MM.1S (cell line): ENCODE data around the gene ATG16L2.

ENCODE experiments used
- DNase-seq: peaks from one replicate; pipeline ENCODE4 v3.0.0-alpha.2; 2015
- H2AFZ ChIP-seq: fragments of 300-600 bp; sonication (generic); 2 replicates; pipeline ENCODE4 v1.6.0; 2016; ENCODE audit warnings: antibody characterized with exemption, low read length
- H3F3A ChIP-seq: fragments of 300-600 bp; sonication (generic); 2 replicates; pipeline ENCODE4 v1.6.1; 2016; ENCODE audit warnings: mild to moderate bottlenecking, antibody characterized with exemption, low read length, moderate library complexity, mixed read lengths; ENCODE audit not compliant: insufficient read depth
- H3K27ac ChIP-seq: fragments of 300-600 bp; sonication (generic); 2 replicates; pipeline ENCODE4 v1.5.1; 2016; ENCODE audit warnings: mild to moderate bottlenecking, low read length
- H3K27me3 ChIP-seq: fragments of 300-600 bp; sonication (generic); replicated peaks from 2 replicates; pipeline ENCODE4 v1.6.0; 2016; ENCODE audit warnings: low read length; ENCODE audit not compliant: insufficient read depth
- H3K36me3 ChIP-seq: fragments of 300-600 bp; sonication (generic); replicated peaks from 2 replicates; pipeline ENCODE4 v1.6.1; 2016; ENCODE audit warnings: mild to moderate bottlenecking, low read length, mixed read lengths; ENCODE audit not compliant: insufficient read depth
- H3K4me1 ChIP-seq: fragments of 300-600 bp; sonication (generic); 2 replicates; pipeline ENCODE4 v1.6.1; 2016; ENCODE audit warnings: low read length, mixed read lengths
- H3K4me2 ChIP-seq: fragments of 300-600 bp; sonication (generic); 2 replicates; pipeline ENCODE4 v1.6.0; 2016; ENCODE audit warnings: low read depth, low read length
- H3K4me3 ChIP-seq: fragments of 300-600 bp; sonication (generic); 2 replicates; pipeline ENCODE4 v1.5.1; 2016; ENCODE audit warnings: low read length, mixed read lengths
- H3K79me2 ChIP-seq: fragments of 300-600 bp; sonication (generic); 2 replicates; pipeline ENCODE4 v1.6.1; 2016; ENCODE audit warnings: mixed run types, low read length, mixed read lengths
- H3K9ac ChIP-seq: fragments of 300-600 bp; sonication (generic); 2 replicates; pipeline ENCODE4 v1.6.1; 2016; ENCODE audit warnings: low read length, mixed read lengths
- H3K9me2 ChIP-seq: fragments of 300-600 bp; sonication (generic); replicated peaks from 2 replicates; pipeline ENCODE4 v1.6.1; 2016; ENCODE audit warnings: mild to moderate bottlenecking, low read length, mixed read lengths; ENCODE audit not compliant: insufficient read depth
- H3K9me3 ChIP-seq: fragments of 300-600 bp; sonication (generic); replicated peaks from 2 replicates; pipeline ENCODE4 v1.6.1; 2016; ENCODE audit warnings: mild to moderate bottlenecking, low read length, mixed read lengths; ENCODE audit not compliant: insufficient read depth
- H4K20me1 ChIP-seq: fragments of 300-600 bp; sonication (generic); 2 replicates; pipeline ENCODE4 v1.6.1; 2016; ENCODE audit warnings: mild to moderate bottlenecking, low read length, moderate library complexity, mixed read lengths; ENCODE audit not compliant: insufficient read depth
- CTCF ChIP-seq: fragments of 300-600 bp; sonication (generic); IDR thresholded peaks from 2 replicates; pipeline ENCODE4 v1.5.1; 2016; ENCODE audit warnings: antibody characterized with exemption, low read length, mixed read lengths
- EZH2 ChIP-seq: fragments of 300-600 bp; sonication (generic); optimal IDR thresholded peaks from 2 replicates; pipeline ENCODE3; 2017; ENCODE audit warnings: low read depth, mild to moderate bottlenecking, antibody characterized with exemption, low read length, mixed read lengths
- EZH2phosphoT487 ChIP-seq: fragments of 300-600 bp; sonication (generic); IDR thresholded peaks from 2 replicates; pipeline ENCODE4 v1.6.1; 2018; ENCODE audit warnings: antibody characterized with exemption, low read length

The ATG16L2 gene

GRCh38 chr11:72876147-72876546, 61.9 kb downstream of the ATG16L2 start:
- Histone ChIP-seq H3K79me2 (0 out of 2 replicates have a peak, but pooled peaks cover 5% of the 10 kb centered on the region), H3K4me1 (no peaks in the 10 kb centered on the region), H3K4me2 (no peak overlapping the region), H2AFZ (no peak overlapping the region), H3K4me3 (no peak overlapping the region), H3K9me3 (no peaks in the 10 kb centered on the region), H3F3A (no peaks in the 10 kb centered on the region), H3K36me3 (peaks cover 4% of the 10 kb centered on the region; the same call in 1 of the 2 replicates), H3K9ac (no peak overlapping the region), H4K20me1 (no peaks in the 10 kb centered on the region), H3K9me2 (no peaks in the 10 kb centered on the region), H3K27me3 (no peaks in the 10 kb centered on the region), H3K27ac (no peak overlapping the region)
- TF ChIP-seq EZH2 (no peak), EZH2phosphoT487 (no peak), CTCF (no peak)
- DNase-seq: no peak
